Fibroblast of lung (primary cell): ENCODE results near the gene KIAA1191. TPM values are rescaled to one million over a fixed set of nuclear protein-coding genes. Genes with fewer than 3 reads are reported as not detected.

ENCODE experiments used
- DNase-seq, 2 donors: peaks; one replicate each; pipeline versions ENCODE4 v3.0.0 to v3.0.0-alpha.2; 2010; ENCODE audit warnings: low read depth in 2 of 2
- H2AFZ ChIP-seq: 2 replicates; pipeline ENCODE4 v1.5.1; 2012; ENCODE audit warnings: low read length, control low read depth, inconsistent platforms
- H3K27ac ChIP-seq: 2 replicates; pipeline ENCODE4 v1.5.1; 2011; ENCODE audit warnings: low read length, control low read depth; ENCODE audit not compliant: insufficient read depth
- H3K27me3 ChIP-seq: 2 replicates; pipeline ENCODE4 v1.5.1; 2011; ENCODE audit warnings: mild to moderate bottlenecking, low read length; ENCODE audit not compliant: control insufficient read depth, insufficient read depth
- H3K36me3 ChIP-seq: 2 replicates; pipeline ENCODE4 v1.5.1; 2011; ENCODE audit warnings: low read length; ENCODE audit not compliant: control insufficient read depth, insufficient read depth
- H3K4me1 ChIP-seq: 2 replicates; pipeline ENCODE4 v1.5.1; 2011; ENCODE audit warnings: low read length; ENCODE audit not compliant: control insufficient read depth, insufficient read depth; ENCODE audit errors: extremely low read depth
- H3K4me2 ChIP-seq: 2 replicates; pipeline ENCODE4 v1.5.1; 2011; ENCODE audit warnings: low read length, control low read depth; ENCODE audit not compliant: insufficient read depth; ENCODE audit errors: extremely low read depth
- H3K4me3 ChIP-seq, 4 experiments: fragments of 200-600 bp in 1 of 4; sonication (generic) in 1 of 4; replicated peaks in 1 of 4; 2 replicates each; pipeline ENCODE4 v1.5.1; 2011 to 2016; ENCODE audit warnings: low read length in 4 of 4, low read depth in 3 of 4, mild to moderate bottlenecking in 3 of 4, control low read depth in 2 of 4, inconsistent platforms in 1 of 4, mixed read lengths in 1 of 4; ENCODE audit not compliant: insufficient read depth in 1 of 4; ENCODE audit errors: control extremely low read depth in 1 of 4
- H3K79me2 ChIP-seq: 2 replicates; pipeline ENCODE4 v1.5.1; 2012; ENCODE audit warnings: mild to moderate bottlenecking, low read length, inconsistent platforms; ENCODE audit not compliant: control insufficient read depth, insufficient read depth
- H3K9ac ChIP-seq: 2 replicates; pipeline ENCODE4 v1.5.1; 2011; ENCODE audit warnings: mild to moderate bottlenecking, low read length, control low read depth; ENCODE audit not compliant: insufficient read depth
- H3K9me3 ChIP-seq: 2 replicates; pipeline ENCODE4 v1.5.1; 2012; ENCODE audit warnings: low read depth, low read length; ENCODE audit not compliant: control insufficient read depth, insufficient read depth
- H4K20me1 ChIP-seq: 2 replicates; pipeline ENCODE4 v1.5.1; 2011; ENCODE audit warnings: low read length; ENCODE audit not compliant: control insufficient read depth, insufficient read depth; ENCODE audit errors: extremely low read depth
- CTCF ChIP-seq, 2 donors: IDR thresholded peaks in 1 of 2; conservative IDR thresholded peaks in 1 of 2; 1 replicate in 1 of 2; 2 replicates in 1 of 2; pipeline ENCODE4 v1.5.1; 2011 to 2012; ENCODE audit warnings: low read length in 2 of 2, control low read depth in 1 of 2, inconsistent platforms in 1 of 2, low read depth in 1 of 2, mild to moderate bottlenecking in 1 of 2
- EZH2 ChIP-seq: IDR thresholded peaks from 2 replicates; pipeline ENCODE4 v1.5.1; 2012; ENCODE audit warnings: low read length, control low read depth, mild to moderate bottlenecking; ENCODE audit errors: missing control alignments
- polyA plus RNA-seq, 2 donors: library from polyadenylated mRNA; depleted of rRNA in 1 of 2; stranded (reverse) in 1 of 2; unstranded in 1 of 2; fragments of >200 nt; gene quantifications; 2 replicates each; pipeline ENCODE4 v1.2.1, GENCODE V29; 2011 to 2012; ENCODE audit warnings: missing spikeins in 1 of 2
- total RNA-seq: library from RNA; depleted of rRNA; stranded (reverse); fragments of >200 nt; gene quantifications from 2 replicates; pipeline ENCODE4 v1.2.1, GENCODE V29; 2014

KIAA1191 gene
- total and polyA plus RNA-seq, 2 donors (not counting 1 experiment from before 2014, with no cell fraction given): 89.5 to 101 TPM

- Histone ChIP-seq H3K36me3 (peaks cover 12% of the 10 kb centered on the region), H3K79me2 (peaks cover 13% of the 10 kb centered on the region), H3K9ac (no peak overlapping the region), H3K27me3 (no peaks in the 10 kb centered on the region), H2AFZ (no peak overlapping the region), H3K4me2 (no peak overlapping the region), H3K4me1 (no peaks in the 10 kb centered on the region), H4K20me1 (no peaks in the 10 kb centered on the region), H3K9me3 (no peaks in the 10 kb centered on the region), H3K4me3 (no peak overlapping the region), H3K27ac (no peak overlapping the region)
- TF ChIP-seq EZH2 (no peak), CTCF (conservative IDR thresholded peaks at IDR 0.05 in 1 of 2, IDR thresholded peaks at IDR 0.05 in 1 of 2; ENCODE audit: low read depth in 1 of 2, low read length in 2 of 2) (no peak)
- no peak for DNase-seq
These were observed 46.1 kb upstream of the KIAA1191 start for GRCh38 chr5:176407456-176408251.

- no peak overlapping the region for H3K4me2 ChIP-seq
- H3K36me3 ChIP-seq: peaks cover 12% of the 10 kb centered on the region
- no peaks in the 10 kb centered on the region for H3K4me1 ChIP-seq
- H3K27me3 ChIP-seq: no peaks in the 10 kb centered on the region
- TF ChIP-seq CTCF (conservative IDR thresholded peaks at IDR 0.05 in 1 of 2, IDR thresholded peaks at IDR 0.05 in 1 of 2; ENCODE audit: low read depth in 1 of 2, low read length in 2 of 2) (no peak), EZH2 (no peak)
- H2AFZ ChIP-seq: no peak overlapping the region
- H3K27ac ChIP-seq: no peak overlapping the region
- H3K9me3 ChIP-seq: no peaks in the 10 kb centered on the region
- H3K9ac ChIP-seq: no peak overlapping the region
- H3K4me3 ChIP-seq: no peak overlapping the region
- H4K20me1 ChIP-seq: no peaks in the 10 kb centered on the region
- H3K79me2 ChIP-seq: peaks cover 8% of the 10 kb centered on the region
- DNase-seq: no peak
These were observed 45.0 kb upstream of the KIAA1191 start for GRCh38 chr5:176406436-176407052.

GRCh38 chr5:176405656-176406435 is 44.3 kb upstream of the KIAA1191 start:
- Histone ChIP-seq H3K4me2 (no peak overlapping the region), H4K20me1 (no peaks in the 10 kb centered on the region), H3K4me1 (no peaks in the 10 kb centered on the region), H3K27me3 (no peaks in the 10 kb centered on the region), H3K9me3 (no peaks in the 10 kb centered on the region), H3K36me3 (peaks cover 12% of the 10 kb centered on the region), H3K27ac (no peak overlapping the region), H3K79me2 (peaks cover 6% of the 10 kb centered on the region), H3K9ac (no peak overlapping the region), H3K4me3 (no peak overlapping the region), H2AFZ (no peak overlapping the region)
- no peak for TF ChIP-seq EZH2
- DNase-seq: no peak
